Smooth muscle cell (in vitro differentiated cells): ENCODE measurements around the gene MMP17. TPM values are rescaled to one million over a fixed set of nuclear protein-coding genes. Genes with fewer than 3 reads are reported as not detected.

ENCODE experiments used
- DNase-seq: peaks from one replicate; lab custom pipeline; 2025; ENCODE audit not compliant: unreplicated experiment; lab: John Stamatoyannopoulos, UW
- H2AFZ ChIP-seq: fragments of 200-600 bp; sonication (generic); 2 replicates; pipeline ENCODE4 v1.6.0; 2016; ENCODE audit warnings: antibody characterized with exemption, low read depth, mild to moderate bottlenecking
- H3F3A ChIP-seq: fragments of 200-600 bp; sonication (generic); 2 replicates; pipeline ENCODE4 v1.6.0; 2017; ENCODE audit warnings: antibody characterized with exemption, low read depth
- H3K27ac ChIP-seq: fragments of 200-600 bp; sonication (generic); 2 replicates; pipeline ENCODE4 v1.5.1; 2016; ENCODE audit warnings: low read depth, mild to moderate bottlenecking
- H3K27me3 ChIP-seq: fragments of 200-600 bp; sonication (generic); 2 replicates; pipeline ENCODE4 v1.6.1; 2016; ENCODE audit warnings: low read depth, mild to moderate bottlenecking
- H3K36me3 ChIP-seq: fragments of 200-600 bp; sonication (generic); 2 replicates; pipeline ENCODE4 v1.5.1; 2016; ENCODE audit warnings: low read depth
- H3K4me1 ChIP-seq: fragments of 200-600 bp; sonication (generic); 2 replicates; pipeline ENCODE4 v1.5.1; 2016; ENCODE audit warnings: low read depth
- H3K4me2 ChIP-seq: fragments of 200-600 bp; sonication (generic); 2 replicates; pipeline ENCODE4 v1.6.0; 2016; ENCODE audit warnings: mild to moderate bottlenecking
- H3K4me3 ChIP-seq: fragments of 200-600 bp; sonication (generic); 2 replicates; pipeline ENCODE4 v1.5.1; 2016; ENCODE audit warnings: mild to moderate bottlenecking
- H3K79me2 ChIP-seq: fragments of 200-600 bp; sonication (generic); 2 replicates; pipeline ENCODE4 v1.6.0; 2016; ENCODE audit warnings: low read depth, mild to moderate bottlenecking
- H3K9ac ChIP-seq: fragments of 200-600 bp; sonication (generic); 2 replicates; pipeline ENCODE4 v1.6.0; 2016; ENCODE audit warnings: low read depth
- H3K9me3 ChIP-seq: fragments of 200-600 bp; sonication (generic); replicated peaks from 2 replicates; pipeline ENCODE4 v1.5.1; 2016; ENCODE audit warnings: low read depth
- H4K20me1 ChIP-seq: fragments of 200-600 bp; sonication (generic); 2 replicates; pipeline ENCODE4 v1.6.0; 2016; ENCODE audit warnings: low read depth
- CTCF ChIP-seq: fragments of 200-600 bp; sonication (generic); IDR thresholded peaks from 2 replicates; pipeline ENCODE4 v1.5.1; 2017; ENCODE audit warnings: borderline replicate concordance, mild to moderate bottlenecking, antibody characterized with exemption; ENCODE audit not compliant: insufficient read depth, poor library complexity, severe bottlenecking
- WGBS: methylation state at CpG from one replicate; pipeline ENCODE4 v1.1.7; 2016; ENCODE audit warnings: low lambda C conversion rate; 5-methylcytosine and 5-hydroxymethylcytosine counted together
- polyA plus RNA-seq: library from polyadenylated mRNA; unstranded; fragments of >200 nt; fragmentation: Nextera tagmentation; extraction: Ambion mirVana; gene quantifications from 2 replicates; pipeline ENCODE4 v1.2.1, GENCODE V29; 2016
- total RNA-seq: library from RNA; depleted of rRNA; stranded (reverse); fragments of >200 nt; gene quantifications from 2 replicates; pipeline ENCODE4 v1.2.3, GENCODE V29; 2014

Gene MMP17
- total and polyA plus RNA-seq, 2 experiments from 2014 or later = 1.3 to 1.6 TPM

GRCh38 chr12:131896811-131897270, 68.6 kb downstream of the MMP17 start:
- Histone ChIP-seq H3K36me3 (no peaks in the 10 kb centered on the region), H3K9me3 (no peaks in the 10 kb centered on the region), H3K4me3 (peak overlapping the region; percentile 79), H4K20me1 (peaks cover 65% of the 10 kb centered on the region), H3K27ac (peak overlapping the region; percentile 93), H3F3A (peaks cover 4% of the 10 kb centered on the region), H3K9ac (peak overlapping the region; percentile 87), H3K27me3 (no peaks in the 10 kb centered on the region), H3K4me2 (peak overlapping the region; percentile 98), H2AFZ (no peak overlapping the region), H3K79me2 (peaks cover 62% of the 10 kb centered on the region), H3K4me1 (peaks cover 16% of the 10 kb centered on the region)
- no peak for TF ChIP-seq CTCF
- 85% methylated on average over 14 of the region's 14 CpGs for WGBS
- no peak for DNase-seq

- WGBS = 98% methylated on average over 16 of the region's 18 CpGs
- no peak overlapping the region for H3K4me3 ChIP-seq
- no peak overlapping the region for H2AFZ ChIP-seq
- H3F3A ChIP-seq = peaks cover 4% of the 10 kb centered on the region
- H3K4me1 ChIP-seq = peaks cover 16% of the 10 kb centered on the region
- peaks cover 66% of the 10 kb centered on the region for H3K79me2 ChIP-seq
- H4K20me1 ChIP-seq = peaks cover 70% of the 10 kb centered on the region
- H3K27ac ChIP-seq = no peak overlapping the region
- H3K36me3 ChIP-seq = no peaks in the 10 kb centered on the region
- no peaks in the 10 kb centered on the region for H3K27me3 ChIP-seq
- H3K9me3 ChIP-seq = no peaks in the 10 kb centered on the region
- no peak for DNase-seq
- no peak for TF ChIP-seq CTCF
- H3K9ac ChIP-seq = no peak overlapping the region
- H3K4me2 ChIP-seq = no peak overlapping the region
Observed at GRCh38 chr12:131897276-131897675, 69.1 kb downstream of the MMP17 start.

GRCh38 chr12:131897875-131898274, 69.7 kb downstream of the MMP17 start:
- peaks cover 70% of the 10 kb centered on the region for H3K79me2 ChIP-seq
- peaks cover 4% of the 10 kb centered on the region for H3F3A ChIP-seq
- no peak overlapping the region for H2AFZ ChIP-seq
- H3K9ac ChIP-seq = no peak overlapping the region
- no peak overlapping the region for H3K4me2 ChIP-seq
- WGBS = 92% methylated on average over 9 of the region's 9 CpGs
- H3K4me1 ChIP-seq = peaks cover 16% of the 10 kb centered on the region
- no peaks in the 10 kb centered on the region for H3K9me3 ChIP-seq
- H3K36me3 ChIP-seq = no peaks in the 10 kb centered on the region
- no peak overlapping the region for H3K4me3 ChIP-seq
- TF ChIP-seq CTCF = no peak
- no peak for DNase-seq
- H3K27me3 ChIP-seq = no peaks in the 10 kb centered on the region
- H3K27ac ChIP-seq = no peak overlapping the region
- peaks cover 76% of the 10 kb centered on the region for H4K20me1 ChIP-seq

- Histone ChIP-seq H3K9me3 (no peaks in the 10 kb centered on the region), H3K4me3 (no peak overlapping the region), H3F3A (no peaks in the 10 kb centered on the region), H3K4me2 (no peak overlapping the region), H3K36me3 (no peaks in the 10 kb centered on the region), H2AFZ (no peak overlapping the region), H3K79me2 (peaks cover 86% of the 10 kb centered on the region), H4K20me1 (peaks cover 99% of the 10 kb centered on the region), H3K27me3 (no peaks in the 10 kb centered on the region), H3K4me1 (peaks cover 14% of the 10 kb centered on the region), H3K9ac (no peak overlapping the region), H3K27ac (no peak overlapping the region)
- 75% methylated on average over 6 of the region's 6 CpGs for WGBS
- DNase-seq = no peak
- TF ChIP-seq CTCF = no peak
Observed at GRCh38 chr12:131900397-131900796, 72.2 kb downstream of the MMP17 start.
